NCI-H2227 treated with DMSO at 0.1 percent for 48 hours (cell line): ENCODE data around the gene PMVK.
A peak's percentile ranks its signal among the peaks of the same experiment; 100 is the strongest.
"Not testable (repeated sequence)": the region's sequence is repeated elsewhere in the genome, so short reads cannot be mapped to it uniquely, and the experiment has no call there.

Experiments
- DNase-seq: peaks from one replicate; lab custom pipeline; 2025; lab: John Stamatoyannopoulos, UW

PMVK gene

GRCh38 chr1:154936555-154937084 lies at the start of gene PMVK:
Gene PMVK, minus strand, starts transcription at chr1:154936719. Its CDS starts 34 bp downstream, at chr1:154936685.
- peak; percentile 98 for DNase-seq

GRCh38 chr1:154983776-154984466 lies 47.4 kb upstream of the PMVK start:
- no peak for DNase-seq

GRCh38 chr1:154982897-154983648 lies 46.6 kb upstream of the PMVK start, which contains the start of gene FLAD1:
Gene FLAD1, plus strand, starts transcription at chr1:154983344. Its CDS starts 351 bp downstream, at chr1:154983695.
- peak; percentile 99 for DNase-seq

GRCh38 chr1:154982341-154982740 lies 45.8 kb upstream of the PMVK start:
- DNase-seq = no peak

GRCh38 chr1:154978360-154978759 lies 41.8 kb upstream of the PMVK start:
- no peak for DNase-seq

- not testable (repeated sequence) for DNase-seq
These were observed 41.2 kb upstream of the PMVK start for GRCh38 chr1:154977762-154978161.

GRCh38 chr1:154975409-154976059 lies 39.0 kb upstream of the PMVK start:
- peak; percentile 23 for DNase-seq

- peak; percentile 99 for DNase-seq
These were observed 38.4 kb upstream of the PMVK start for GRCh38 chr1:154974808-154975408.

- peak; percentile 99 for DNase-seq
These were observed 37.7 kb upstream of the PMVK start, which contains the start of gene CKS1B for GRCh38 chr1:154974102-154974807. Gene CKS1B, plus strand, starts transcription at chr1:154974681. Its CDS starts 65 bp downstream, at chr1:154974746.

GRCh38 chr1:154973344-154974101 lies 37.0 kb upstream of the PMVK start:
- DNase-seq = peak; percentile 92

GRCh38 chr1:154972517-154973343 lies 36.2 kb upstream of the PMVK start:
- peak; percentile 38 for DNase-seq

GRCh38 chr1:154972213-154972516 lies 35.6 kb upstream of the PMVK start:
- no peak for DNase-seq

- DNase-seq = no peak
These were observed 35.0 kb upstream of the PMVK start for GRCh38 chr1:154971341-154971998.

- DNase-seq = peak; percentile 85
These were observed 34.3 kb upstream of the PMVK start, which contains the start of gene SHC1 for GRCh38 chr1:154970631-154971340. Gene SHC1, minus strand, starts transcription at chr1:154970747. Its CDS starts 221 bp downstream, at chr1:154970526.

GRCh38 chr1:154969860-154970452 lies 33.4 kb upstream of the PMVK start:
- no peak for DNase-seq

- no peak for DNase-seq
These were observed 32.7 kb upstream of the PMVK start for GRCh38 chr1:154969246-154969645.

- no peak for DNase-seq
These were observed 32.2 kb upstream of the PMVK start for GRCh38 chr1:154968731-154969130.

- no peak for DNase-seq
These were observed 30.9 kb upstream of the PMVK start for GRCh38 chr1:154967331-154967950.
